ENCODE data around the gene CTU1. TPM values are rescaled to one million over a fixed set of nuclear protein-coding genes. Genes with fewer than 3 reads are reported as not detected.

The CTU1 gene
- total RNA-seq (8.1 and 8.2 TPM in 2 replicates), polyA plus RNA-seq (4.3 and 8.4 TPM in 2 replicates), polyA minus RNA-seq (11.6 and 14.0 TPM in 2 replicates)
- total RNA-seq (2013), result 5.6 TPM

DNA sequence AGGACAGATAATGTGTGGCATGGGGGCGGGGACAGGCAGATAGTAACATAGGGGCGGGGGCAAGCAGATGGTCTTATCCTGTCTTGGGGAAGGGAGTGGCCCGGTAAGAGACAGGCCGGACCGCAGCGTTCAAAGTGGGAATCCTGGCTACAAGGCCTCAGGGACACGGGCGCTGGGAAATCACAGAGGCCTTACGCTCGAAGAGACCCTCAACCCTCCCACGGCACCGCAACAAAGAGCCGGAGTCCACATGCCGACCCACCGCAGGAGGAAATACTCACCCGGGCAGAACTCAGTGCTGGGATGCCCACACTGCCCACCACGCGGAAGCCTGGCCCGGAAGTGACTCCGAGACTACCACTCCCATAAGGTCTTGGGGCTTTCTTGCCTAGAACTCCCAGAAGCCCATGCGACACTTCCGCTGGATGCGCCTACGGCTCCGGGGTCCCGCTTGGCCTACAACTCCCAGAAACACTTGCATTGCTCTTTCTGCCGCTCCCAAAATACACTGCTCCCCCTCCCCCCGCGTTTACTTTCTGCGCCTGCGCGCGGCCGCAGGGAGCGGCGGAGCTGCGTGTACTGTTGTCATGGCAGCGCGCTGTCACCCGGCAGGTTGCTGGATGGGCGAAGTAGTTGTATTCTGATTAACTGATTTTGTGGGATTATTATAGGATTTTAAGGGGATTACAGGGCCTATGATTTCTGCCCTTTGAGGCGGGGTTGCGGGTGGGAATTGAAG, at the start of gene CTU1:
CTU1 (minus strand) TSS at position 344 of the 739 bp plus-strand sequence. CDS start 3,840 bp downstream, outside the sequence.
- peak; percentile 99 for DNase-seq
- ChIA-PET POLR2A (no interaction called here), CTCF (no interaction called here)
- Histone ChIP-seq H3K36me3 (replicated peaks in 1 of 2; ENCODE audit: control extremely low read depth in 1 of 2, control insufficient read depth in 1 of 2, extremely low read depth in 1 of 2, insufficient read depth in 2 of 2, low read length in 1 of 2) (peaks cover 0 to 4% of the 10 kb centered on the region in 2 experiments), H3K27me3 (replicated peaks in 1 of 4; ENCODE audit: control extremely low read depth in 1 of 4, control insufficient read depth in 3 of 4, insufficient read depth in 4 of 4, low read length in 3 of 4) (peaks cover 0 to 6% (median 2%) of the 10 kb centered on the region in 4 experiments), H3K27ac (ENCODE audit: low read length in 2 of 2) (peak within 1 kb of the TSS; percentile 57 to 76), H3K4me3 (ENCODE audit: control extremely low read depth in 1 of 5, extremely low read depth in 1 of 5, insufficient read depth in 1 of 5, low read depth in 2 of 5, low read length in 4 of 5) (peak within 1 kb of the TSS; percentile 68 to 88 (median 80)), H3K9me3 (ENCODE audit: control extremely low read depth in 1 of 3, control insufficient read depth in 2 of 3, insufficient read depth in 1 of 3, low read length in 2 of 3) (no peaks in the 10 kb centered on the region), H3K9ac (ENCODE audit: low read length) (peak within 1 kb of the TSS; percentile 88), H3K4me2 (replicated peaks; ENCODE audit: low read depth, low read length, poor library complexity, severe bottlenecking) (peak within 1 kb of the TSS; percentile 96), H4K20me1 (ENCODE audit: control insufficient read depth, insufficient read depth, low read length, poor library complexity, severe bottlenecking) (peaks cover 22% of the 10 kb centered on the region), H3K4me1 (ENCODE audit: control insufficient read depth in 2 of 2, insufficient read depth in 2 of 2, low read length in 2 of 2) (peaks cover 11 to 16% of the 10 kb centered on the region in 2 donors), H2AFZ (ENCODE audit: insufficient read depth, low read depth, low read length, poor library complexity, severe bottlenecking) (peak within 1 kb of the TSS; percentile 69), H3K79me2 (ENCODE audit: control insufficient read depth, insufficient read depth, low read length) (peaks cover 45% of the 10 kb centered on the region)
- peak within 1 kb of the TSS; percentile 97 for H3K27ac Mint-ChIP-seq
- peaks cover 35% of the 10 kb centered on the region for H3K4me1 Mint-ChIP-seq
- intact Hi-C loops (cut with micrococcal nuclease), result loop anchor here (1.0 to 2.0 kb wide), 2 partner anchors 231 to 597 kb away; partner anchors contain the start of gene JOSD2
- no peak for TF ChIP-seq EZH2 (IDR thresholded peaks at IDR 0.05; ENCODE audit: borderline replicate concordance, insufficient read depth, low read depth, low read length, poor library complexity, severe bottlenecking)
- TF ChIP-seq, protein P1, sequence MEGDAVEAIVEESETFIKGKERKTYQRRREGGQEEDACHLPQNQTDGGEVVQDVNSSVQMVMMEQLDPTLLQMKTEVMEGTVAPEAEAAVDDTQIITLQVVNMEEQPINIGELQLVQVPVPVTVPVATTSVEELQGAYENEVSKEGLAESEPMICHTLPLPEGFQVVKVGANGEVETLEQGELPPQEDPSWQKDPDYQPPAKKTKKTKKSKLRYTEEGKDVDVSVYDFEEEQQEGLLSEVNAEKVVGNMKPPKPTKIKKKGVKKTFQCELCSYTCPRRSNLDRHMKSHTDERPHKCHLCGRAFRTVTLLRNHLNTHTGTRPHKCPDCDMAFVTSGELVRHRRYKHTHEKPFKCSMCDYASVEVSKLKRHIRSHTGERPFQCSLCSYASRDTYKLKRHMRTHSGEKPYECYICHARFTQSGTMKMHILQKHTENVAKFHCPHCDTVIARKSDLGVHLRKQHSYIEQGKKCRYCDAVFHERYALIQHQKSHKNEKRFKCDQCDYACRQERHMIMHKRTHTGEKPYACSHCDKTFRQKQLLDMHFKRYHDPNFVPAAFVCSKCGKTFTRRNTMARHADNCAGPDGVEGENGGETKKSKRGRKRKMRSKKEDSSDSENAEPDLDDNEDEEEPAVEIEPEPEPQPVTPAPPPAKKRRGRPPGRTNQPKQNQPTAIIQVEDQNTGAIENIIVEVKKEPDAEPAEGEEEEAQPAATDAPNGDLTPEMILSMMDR (IDR thresholded peaks at IDR 0.05), result no peak
- WGBS (ENCODE audit: insufficient coverage), result under 1% methylated on average over 43 of the region's 43 CpGs
- peak within 1 kb of the TSS; percentile 99 for H3K4me3 Mint-ChIP-seq
- H3K27me3 Mint-ChIP-seq, result no peaks in the 10 kb centered on the region
- no peaks in the 10 kb centered on the region for H3K9me3 Mint-ChIP-seq (ENCODE audit: insufficient read depth)
- peak; percentile 96 for ATAC-seq (ENCODE audit: low read depth)

DNA sequence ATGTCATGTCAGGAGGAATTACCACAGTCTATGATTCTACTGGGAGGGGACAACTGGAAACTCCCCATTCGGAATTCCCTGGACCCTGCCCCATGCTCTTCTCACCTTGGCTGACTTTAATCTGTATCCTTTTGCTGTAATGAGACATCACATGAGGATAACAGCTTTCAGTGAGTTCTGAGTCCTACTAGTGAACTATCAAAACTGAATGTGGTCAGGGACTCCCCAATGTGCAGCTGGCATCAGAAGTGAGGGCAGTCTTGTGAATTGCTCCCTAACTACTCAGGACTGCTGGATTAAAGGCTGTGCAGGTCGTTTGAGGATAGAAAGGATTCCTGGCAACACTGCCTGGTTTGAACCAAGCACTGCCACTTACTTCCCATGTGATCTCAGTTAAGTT, 49.1 kb upstream of the CTU1 start:
- no peaks in the 10 kb centered on the region for H3K9me3 ChIP-seq (ENCODE audit: control extremely low read depth in 1 of 3, control insufficient read depth in 2 of 3, insufficient read depth in 1 of 3, low read length in 2 of 3)
- Mint-ChIP-seq H3K9me3 (ENCODE audit: insufficient read depth) (no peaks in the 10 kb centered on the region), H3K4me3 (no peak overlapping the region), H3K4me1 (no peaks in the 10 kb centered on the region), H3K27me3 (peaks cover 47% of the 10 kb centered on the region), H3K27ac (no peak overlapping the region)
- intact Hi-C loops (cut with micrococcal nuclease), result loop anchor here (10.0 kb wide), 1 partner anchor 92 kb away; the partner anchor contains the start of gene KLK13
- no peak overlapping the region for H2AFZ ChIP-seq (ENCODE audit: insufficient read depth, low read depth, low read length, poor library complexity, severe bottlenecking)
- DNase-seq, result no peak
- H3K4me2 ChIP-seq (replicated peaks; ENCODE audit: low read depth, low read length, poor library complexity, severe bottlenecking), result no peak overlapping the region
- no peaks in the 10 kb centered on the region for H3K4me1 ChIP-seq (ENCODE audit: control insufficient read depth in 2 of 2, insufficient read depth in 2 of 2, low read length in 2 of 2)
- peaks cover 0 to 29% (median 5%) of the 10 kb centered on the region in 4 experiments for H3K27me3 ChIP-seq (replicated peaks in 1 of 4; ENCODE audit: control extremely low read depth in 1 of 4, control insufficient read depth in 3 of 4, insufficient read depth in 4 of 4, low read length in 3 of 4)
- ATAC-seq (ENCODE audit: low read depth), result no peak
- WGBS (ENCODE audit: insufficient coverage), result 50% methylated on average over 1 of the region's 2 CpGs
- H3K4me3 ChIP-seq (ENCODE audit: control extremely low read depth in 1 of 5, extremely low read depth in 1 of 5, insufficient read depth in 1 of 5, low read depth in 2 of 5, low read length in 4 of 5), result no peak overlapping the region
- ChIA-PET POLR2A (no interaction called here), CTCF (interaction anchor here (1.5 kb wide), 1 partner anchor 22 kb away, joined by 3 read pairs; no protein-coding TSS in a partner anchor)
- H4K20me1 ChIP-seq (ENCODE audit: control insufficient read depth, insufficient read depth, low read length, poor library complexity, severe bottlenecking), result no peaks in the 10 kb centered on the region
- no peak overlapping the region for H3K27ac ChIP-seq (ENCODE audit: low read length in 2 of 2)
- H3K36me3 ChIP-seq (replicated peaks in 1 of 2; ENCODE audit: control extremely low read depth in 1 of 2, control insufficient read depth in 1 of 2, extremely low read depth in 1 of 2, insufficient read depth in 2 of 2, low read length in 1 of 2), result no peaks in the 10 kb centered on the region
- TF ChIP-seq EZH2 (IDR thresholded peaks at IDR 0.05; ENCODE audit: borderline replicate concordance, insufficient read depth, low read depth, low read length, poor library complexity, severe bottlenecking), result no peak
- no peak overlapping the region for H3K9ac ChIP-seq (ENCODE audit: low read length)
- no peaks in the 10 kb centered on the region for H3K79me2 ChIP-seq (ENCODE audit: control insufficient read depth, insufficient read depth, low read length)

All from B cell (primary cell).